Measurements from ENCODE around the gene TKT. TPM values are rescaled to one million over a fixed set of nuclear protein-coding genes. Genes with fewer than 3 reads are reported as not detected.

The TKT gene
- total RNA-seq, 1 donor from 2014 or later, result 437 TPM

- no peak for TF ChIP-seq CTCF (IDR thresholded peaks at IDR 0.05)
- ATAC-seq (no peak), DNase-seq (no peak)
- intact Hi-C loops (cut with DNase I), result no loop called here
- no peaks in the 10 kb centered on the region for H3K27me3 ChIP-seq (ENCODE audit: low read depth)
- peak overlapping the region; percentile 7 for H3K27ac ChIP-seq
- peaks cover 53% of the 10 kb centered on the region for H3K36me3 ChIP-seq
- H3K9me3 ChIP-seq, result no peaks in the 10 kb centered on the region
- H3K4me1 ChIP-seq, result peaks cover 27% of the 10 kb centered on the region
- H3K4me3 ChIP-seq, result no peak overlapping the region
Observed at GRCh38 chr3:53193466-53194209, 62.2 kb downstream of the TKT start.

GRCh38 chr3:53192608-53193007, 63.2 kb downstream of the TKT start:
- no peak for TF ChIP-seq CTCF (IDR thresholded peaks at IDR 0.05)

GRCh38 chr3:53191836-53192480, 63.9 kb downstream of the TKT start:
- intact Hi-C loops (cut with DNase I), result no loop called here
- no peak for ATAC-seq

More at GRCh38 chr3:53192608-53193007, 63.2 kb downstream of the TKT start:
- no peak overlapping the region for H3K4me3 ChIP-seq
- DNase-seq, result no peak
- ATAC-seq, result no peak
- H3K4me1 ChIP-seq, result peaks cover 27% of the 10 kb centered on the region
- peaks cover 64% of the 10 kb centered on the region for H3K36me3 ChIP-seq
- no peak overlapping the region for H3K27ac ChIP-seq
- intact Hi-C loops (cut with DNase I), result no loop called here
- H3K27me3 ChIP-seq (ENCODE audit: low read depth), result no peaks in the 10 kb centered on the region
- H3K9me3 ChIP-seq, result no peaks in the 10 kb centered on the region

GRCh38 chr3:53190659-53191058, 65.2 kb downstream of the TKT start:
- ATAC-seq (no peak), DNase-seq (no peak)
- H3K27me3 ChIP-seq (ENCODE audit: low read depth), result no peaks in the 10 kb centered on the region
- intact Hi-C loops (cut with DNase I), result no loop called here
- no peak for TF ChIP-seq CTCF (IDR thresholded peaks at IDR 0.05)
- no peak overlapping the region for H3K27ac ChIP-seq
- H3K9me3 ChIP-seq, result no peaks in the 10 kb centered on the region
- no peak overlapping the region for H3K4me3 ChIP-seq
- peaks cover 83% of the 10 kb centered on the region for H3K36me3 ChIP-seq
- peaks cover 15% of the 10 kb centered on the region for H3K4me1 ChIP-seq

More at GRCh38 chr3:53191836-53192480, 63.9 kb downstream of the TKT start:
- DNase-seq, result no peak
- H3K27me3 ChIP-seq (ENCODE audit: low read depth), result no peaks in the 10 kb centered on the region
- peaks cover 27% of the 10 kb centered on the region for H3K4me1 ChIP-seq
- TF ChIP-seq CTCF (IDR thresholded peaks at IDR 0.05), result no peak
- H3K36me3 ChIP-seq, result peaks cover 70% of the 10 kb centered on the region
- no peaks in the 10 kb centered on the region for H3K9me3 ChIP-seq
- H3K27ac ChIP-seq, result peak overlapping the region; percentile 31
- no peak overlapping the region for H3K4me3 ChIP-seq

- Histone ChIP-seq H3K36me3 (peaks cover 97% of the 10 kb centered on the region), H3K27ac (no peak overlapping the region), H3K27me3 (ENCODE audit: low read depth) (no peaks in the 10 kb centered on the region), H3K4me3 (no peak overlapping the region), H3K4me1 (peaks cover 4% of the 10 kb centered on the region), H3K9me3 (no peaks in the 10 kb centered on the region)
- TF ChIP-seq CTCF (IDR thresholded peaks at IDR 0.05), result no peak
- intact Hi-C loops (cut with DNase I), result no loop called here
- no peak for DNase-seq
- ATAC-seq, result no peak
Observed at GRCh38 chr3:53189276-53189675, 66.5 kb downstream of the TKT start.

All from lower lobe of right lung (tissue), 2 donors.